Colonic mucosa (tissue), 4 donors: ENCODE data around the gene ZNF544. TPM values are rescaled to one million over a fixed set of nuclear protein-coding genes. Genes with fewer than 3 reads are reported as not detected.

Experiments used
- DNase-seq: peaks from one replicate; pipeline ENCODE4 v3.0.0-alpha.2; 2020
- H3K27ac ChIP-seq: fragments of 200-600 bp; one replicate; pipeline ENCODE4 v1.8.0; 2021
- H3K27me3 ChIP-seq: fragments of 200-600 bp; one replicate; pipeline ENCODE4 v1.8.0; 2021
- H3K36me3 ChIP-seq: fragments of 200-600 bp; one replicate; pipeline ENCODE4 v1.8.0; 2021
- H3K4me1 ChIP-seq: fragments of 200-600 bp; one replicate; pipeline ENCODE4 v1.8.0; 2021; ENCODE audit warnings: mild to moderate bottlenecking
- H3K4me3 ChIP-seq: fragments of 200-600 bp; one replicate; pipeline ENCODE4 v1.8.0; 2021
- H3K9ac ChIP-seq, 2 donors: one replicate each; pipeline ENCODE4 v1.7.0; 2013; ENCODE audit warnings: control low read depth in 2 of 2, low read depth in 2 of 2, low read length in 2 of 2
- H3K9me3 ChIP-seq: fragments of 200-600 bp; one replicate; pipeline ENCODE4 v1.8.0; 2021
- intact Hi-C: fragments of 100-400 bp; cut with DNase I; formaldehyde crosslinking; loops from one replicate; pipeline ENCODE4 v1.14.1; 2022
- total RNA-seq, 2 donors: library from RNA; stranded (reverse); fragmentation: NEBNext Ultra II Directional in 1 of 2; extraction: Animal tissue kit (Norgen Biotek cat#: 25700) in 1 of 2; gene quantifications; one replicate each; pipeline ENCODE4 v1.2.1, GENCODE V29; 2021
- TF ChIP-seq, protein P1 (sequence below): fragments of 200-600 bp; IDR thresholded peaks from one replicate; pipeline ENCODE4 v1.8.0; 2022; ENCODE audit warnings: antibody characterized with exemption, mild to moderate bottlenecking
- donor health status: healthy.
- donor health status: DM: no; HTN: no; CAD: no.
- donor health status: DM: no; HTN: no; CAD: no.

Gene ZNF544
- total RNA-seq = 10 to 100 TPM; 17.2 to 29.6 TPM

DNA sequence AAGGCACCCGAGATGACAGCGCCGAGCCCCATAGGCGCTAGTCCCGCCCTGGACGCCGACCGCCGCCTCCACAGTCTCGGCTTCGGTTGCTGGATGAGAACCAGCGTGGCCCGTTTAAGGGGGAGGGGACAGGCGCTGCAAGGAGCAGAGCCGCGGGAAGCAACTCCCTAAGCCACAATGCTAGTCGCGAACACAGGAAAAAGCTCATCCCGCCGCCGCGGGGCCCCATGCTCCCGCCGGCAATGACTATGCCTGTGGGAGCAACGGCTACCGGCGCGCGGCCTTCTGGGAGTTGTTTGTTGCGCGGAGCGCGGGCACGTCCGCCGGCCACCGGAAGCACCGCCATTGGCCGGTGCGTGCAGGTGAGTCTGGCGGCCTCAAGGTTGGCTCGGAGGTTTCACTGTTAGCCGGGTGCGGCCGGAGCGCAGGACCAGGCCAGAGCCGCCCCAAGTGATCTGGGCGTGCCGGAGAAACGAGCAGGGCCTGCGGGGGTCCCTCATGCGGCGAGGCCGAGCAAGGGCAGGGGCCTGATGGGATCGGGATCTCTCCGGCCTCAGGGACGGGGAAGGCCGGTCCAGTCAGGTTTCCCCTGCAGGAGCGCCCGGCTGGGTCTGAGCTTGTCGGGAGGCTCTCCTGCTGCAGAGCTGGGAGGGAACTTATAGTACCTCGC is at the start of gene ZNF544:
Gene ZNF544 (plus strand): TSS at position 330 of the 670 bp plus-strand sequence. CDS start 15,110 bp downstream, outside the sequence.
- no peaks in the 10 kb centered on the region for H3K27me3 ChIP-seq
- peak within 1 kb of the TSS; percentile 58 for H3K27ac ChIP-seq
- H3K9ac ChIP-seq = peak within 1 kb of the TSS; percentile 53 to 81
- peaks cover 2% of the 10 kb centered on the region for H3K36me3 ChIP-seq
- no peaks in the 10 kb centered on the region for H3K9me3 ChIP-seq
- no peaks in the 10 kb centered on the region for H3K4me1 ChIP-seq
- H3K4me3 ChIP-seq = peak within 1 kb of the TSS; percentile 74
- TF ChIP-seq, protein P1, sequence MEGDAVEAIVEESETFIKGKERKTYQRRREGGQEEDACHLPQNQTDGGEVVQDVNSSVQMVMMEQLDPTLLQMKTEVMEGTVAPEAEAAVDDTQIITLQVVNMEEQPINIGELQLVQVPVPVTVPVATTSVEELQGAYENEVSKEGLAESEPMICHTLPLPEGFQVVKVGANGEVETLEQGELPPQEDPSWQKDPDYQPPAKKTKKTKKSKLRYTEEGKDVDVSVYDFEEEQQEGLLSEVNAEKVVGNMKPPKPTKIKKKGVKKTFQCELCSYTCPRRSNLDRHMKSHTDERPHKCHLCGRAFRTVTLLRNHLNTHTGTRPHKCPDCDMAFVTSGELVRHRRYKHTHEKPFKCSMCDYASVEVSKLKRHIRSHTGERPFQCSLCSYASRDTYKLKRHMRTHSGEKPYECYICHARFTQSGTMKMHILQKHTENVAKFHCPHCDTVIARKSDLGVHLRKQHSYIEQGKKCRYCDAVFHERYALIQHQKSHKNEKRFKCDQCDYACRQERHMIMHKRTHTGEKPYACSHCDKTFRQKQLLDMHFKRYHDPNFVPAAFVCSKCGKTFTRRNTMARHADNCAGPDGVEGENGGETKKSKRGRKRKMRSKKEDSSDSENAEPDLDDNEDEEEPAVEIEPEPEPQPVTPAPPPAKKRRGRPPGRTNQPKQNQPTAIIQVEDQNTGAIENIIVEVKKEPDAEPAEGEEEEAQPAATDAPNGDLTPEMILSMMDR = no peak
- peak; percentile 89 for DNase-seq
- intact Hi-C loops = no loop called here

GRCh38 chr19:58181902-58182576 is 46.7 kb upstream of the ZNF544 start:
- Histone ChIP-seq H3K36me3 (no peaks in the 10 kb centered on the region), H3K27me3 (no peaks in the 10 kb centered on the region), H3K9ac (no peak overlapping the region), H3K4me3 (peak overlapping the region; percentile 80), H3K4me1 (no peaks in the 10 kb centered on the region), H3K9me3 (peaks cover 7% of the 10 kb centered on the region), H3K27ac (peak overlapping the region; percentile 98)
- intact Hi-C loops = no loop called here
- TF ChIP-seq, protein P1 = no peak
- DNase-seq = peak; percentile 43

- no peak overlapping the region for H3K9ac ChIP-seq
- TF ChIP-seq, protein P1 = no peak
- H3K27ac ChIP-seq = peak overlapping the region; percentile 98
- DNase-seq = peak; percentile 93
- no peaks in the 10 kb centered on the region for H3K27me3 ChIP-seq
- peaks cover 10% of the 10 kb centered on the region for H3K9me3 ChIP-seq
- intact Hi-C loops = no loop called here
- no peaks in the 10 kb centered on the region for H3K4me1 ChIP-seq
- peak overlapping the region; percentile 80 for H3K4me3 ChIP-seq
- no peaks in the 10 kb centered on the region for H3K36me3 ChIP-seq
These were observed 46.1 kb upstream of the ZNF544 start for GRCh38 chr19:58182577-58182988.

DNA sequence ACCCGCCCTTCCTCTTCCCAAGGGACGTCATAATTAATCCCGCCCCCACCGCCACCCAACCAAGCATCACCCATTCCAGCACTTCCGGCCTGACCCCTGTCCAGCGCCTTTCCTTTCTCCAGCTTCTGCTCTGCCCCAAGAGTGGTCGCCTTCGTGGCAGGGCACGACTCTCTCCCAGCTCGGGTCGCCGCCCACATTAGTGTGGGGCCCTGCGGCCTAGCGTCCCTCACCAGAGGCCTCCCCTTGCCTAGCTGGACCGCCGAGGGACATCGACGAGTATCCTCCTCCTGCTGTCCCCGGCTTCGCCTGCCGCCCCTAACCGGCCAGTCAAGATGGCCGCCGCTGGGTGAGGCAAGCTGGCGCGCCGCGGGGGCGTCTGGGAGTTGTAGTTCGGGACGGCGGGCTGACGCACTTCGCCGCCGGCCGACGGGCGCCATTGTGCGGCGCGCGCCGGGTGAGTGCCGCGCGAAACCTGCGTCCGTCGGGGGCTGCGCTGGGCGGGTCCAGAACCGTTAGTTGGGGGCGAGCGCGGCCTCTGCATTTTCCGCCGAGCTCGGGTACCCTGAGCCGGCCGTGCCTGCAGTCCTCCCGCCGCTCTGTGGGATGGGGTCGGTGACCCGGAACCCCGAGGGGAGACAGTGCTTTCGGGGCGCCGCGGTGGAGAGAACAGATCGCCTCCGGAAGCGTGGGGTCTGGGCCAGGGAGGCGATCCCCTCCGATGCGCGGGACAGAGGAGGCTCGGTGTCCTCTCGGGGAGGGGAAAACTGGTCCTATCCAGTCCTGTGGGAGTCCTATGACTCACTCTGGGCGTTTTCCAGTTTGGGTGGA is 45.5 kb upstream of the ZNF544 start, which contains the start of gene ZNF274:
Gene ZNF274 (plus strand): TSS at position 73 of the 828 bp plus-strand sequence. CDS start 905 bp downstream, outside the sequence.
- Histone ChIP-seq H3K9me3 (peaks cover 16% of the 10 kb centered on the region), H3K4me1 (no peaks in the 10 kb centered on the region), H3K9ac (peak within 1 kb of the TSS; percentile 81 to 88), H3K4me3 (peak within 1 kb of the TSS; percentile 80), H3K27ac (peak within 1 kb of the TSS; percentile 98), H3K36me3 (no peaks in the 10 kb centered on the region), H3K27me3 (no peaks in the 10 kb centered on the region)
- intact Hi-C loops = no loop called here
- peak; percentile 92 for DNase-seq
- TF ChIP-seq, protein P1 = no peak

DNA sequence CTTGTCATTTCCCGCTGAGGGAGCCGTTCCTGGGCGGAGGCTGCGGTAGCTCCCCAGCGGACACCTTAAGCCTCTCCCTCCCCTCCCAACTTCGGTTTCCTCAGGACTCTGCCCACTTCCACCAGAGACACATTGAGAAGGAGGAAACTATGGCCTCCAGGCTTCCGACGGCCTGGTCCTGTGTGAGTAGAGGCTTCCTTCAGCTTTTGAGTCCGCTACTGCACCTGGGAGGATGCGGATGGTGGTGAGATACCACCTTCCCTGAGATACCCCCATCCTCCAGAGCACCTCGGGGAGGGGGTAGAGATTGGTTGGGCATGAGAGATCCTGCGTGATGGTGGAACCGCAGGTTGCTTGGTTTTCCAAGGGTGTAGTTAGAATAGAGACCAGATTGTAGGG is 44.9 kb upstream of the ZNF544 start:
- H3K9ac ChIP-seq = peak overlapping the region; percentile 81 to 88
- TF ChIP-seq, protein P1 = no peak
- DNase-seq = no peak
- H3K36me3 ChIP-seq = no peaks in the 10 kb centered on the region
- intact Hi-C loops = no loop called here
- no peaks in the 10 kb centered on the region for H3K27me3 ChIP-seq
- no peaks in the 10 kb centered on the region for H3K4me1 ChIP-seq
- H3K4me3 ChIP-seq = peak overlapping the region; percentile 80
- H3K27ac ChIP-seq = peak overlapping the region; percentile 98
- peaks cover 18% of the 10 kb centered on the region for H3K9me3 ChIP-seq
